Astrocyte of the hippocampus (primary cell): ENCODE data around the gene DMRT1.
A peak's percentile ranks its signal among the peaks of the same experiment; 100 is the strongest.

ENCODE experiments used
- DNase-seq: peaks from one replicate; pipeline ENCODE4 v3.0.0; 2011; ENCODE audit warnings: low read depth, low spot score

DMRT1 gene

GRCh38 chr9:922171-922570 lies 80.7 kb downstream of the DMRT1 start:
- no peak for DNase-seq

GRCh38 chr9:922731-923130 lies 81.2 kb downstream of the DMRT1 start:
- DNase-seq: no peak

GRCh38 chr9:926976-927375 lies 85.5 kb downstream of the DMRT1 start:
- no peak for DNase-seq

- no peak for DNase-seq
Observed at GRCh38 chr9:928363-929042, 87.0 kb downstream of the DMRT1 start.

GRCh38 chr9:929719-930118 lies 88.2 kb downstream of the DMRT1 start:
- no peak for DNase-seq

GRCh38 chr9:933356-933755 lies 91.9 kb downstream of the DMRT1 start:
- DNase-seq: no peak

GRCh38 chr9:935348-935965 lies 94.0 kb downstream of the DMRT1 start:
- peak; percentile 38 for DNase-seq

GRCh38 chr9:942805-943580 lies 101.5 kb downstream of the DMRT1 start:
- DNase-seq: no peak

- DNase-seq: no peak
Observed at GRCh38 chr9:947985-948384, 106.5 kb downstream of the DMRT1 start.

- DNase-seq: no peak
Observed at GRCh38 chr9:948497-948896, 107.0 kb downstream of the DMRT1 start.

- no peak for DNase-seq
Observed at GRCh38 chr9:950139-950538, 108.6 kb downstream of the DMRT1 start.

- no peak for DNase-seq
Observed at GRCh38 chr9:952546-952945, 111.0 kb downstream of the DMRT1 start.

GRCh38 chr9:959105-959504 lies 117.6 kb downstream of the DMRT1 start:
- DNase-seq: no peak

- no peak for DNase-seq
Observed at GRCh38 chr9:959914-960313, 118.4 kb downstream of the DMRT1 start.

GRCh38 chr9:962023-962422 lies 120.5 kb downstream of the DMRT1 start:
- DNase-seq: no peak

GRCh38 chr9:965497-965896 lies 124.0 kb downstream of the DMRT1 start:
- no peak for DNase-seq

- no peak for DNase-seq
Observed at GRCh38 chr9:966870-967269, 125.4 kb downstream of the DMRT1 start.

GRCh38 chr9:967436-967835 lies 125.9 kb downstream of the DMRT1 start:
- no peak for DNase-seq

- DNase-seq: peak; percentile 28
Observed at GRCh38 chr9:967903-968641, 126.6 kb downstream of the DMRT1 start.

- no peak for DNase-seq
Observed at GRCh38 chr9:969310-970150, 128.0 kb downstream of the DMRT1 start.
